Neutrophil (primary cell): Measurements from ENCODE around the gene ARID5B.

ENCODE experiments used
- H3K27ac ChIP-seq: fragments of 200-600 bp; sonication (generic); 2 replicates; pipeline ENCODE4 v1.5.1; 2016; ENCODE audit warnings: mild to moderate bottlenecking, moderate library complexity
- H3K27me3 ChIP-seq: fragments of 200-600 bp; sonication (generic); 2 replicates; pipeline ENCODE4 v1.6.0; 2016; ENCODE audit warnings: mild to moderate bottlenecking
- H3K36me3 ChIP-seq: fragments of 200-600 bp; sonication (generic); 2 replicates; pipeline ENCODE4 v1.5.1; 2017
- H3K4me1 ChIP-seq, 2 experiments: fragments of 200-600 bp in 1 of 2; sonication (generic) in 1 of 2; 1 replicate in 1 of 2; 2 replicates in 1 of 2; pipeline versions ENCODE4 v1.5.1 to v1.6.1; 2013 to 2016; ENCODE audit warnings: low read depth in 1 of 2, low read length in 1 of 2, mild to moderate bottlenecking in 1 of 2, moderate library complexity in 1 of 2; ENCODE audit not compliant: control insufficient read depth in 1 of 2, insufficient read depth in 1 of 2
- H3K4me3 ChIP-seq, 2 experiments: fragments of 200-600 bp in 1 of 2; sonication (generic) in 1 of 2; 1 replicate in 1 of 2; 2 replicates in 1 of 2; pipeline ENCODE4 v1.5.1; 2013 to 2016; ENCODE audit warnings: low read depth in 1 of 2, low read length in 1 of 2, mild to moderate bottlenecking in 1 of 2, moderate library complexity in 1 of 2
- H3K9me3 ChIP-seq: fragments of 200-600 bp; sonication (generic); 2 replicates; pipeline ENCODE4 v1.5.1; 2016
- TF ChIP-seq, protein P1 (sequence below): fragments of 200-600 bp; sonication (generic); IDR thresholded peaks from 2 replicates; pipeline ENCODE4 v1.5.1; 2016; ENCODE audit warnings: antibody characterized with exemption

The ARID5B gene

DNA sequence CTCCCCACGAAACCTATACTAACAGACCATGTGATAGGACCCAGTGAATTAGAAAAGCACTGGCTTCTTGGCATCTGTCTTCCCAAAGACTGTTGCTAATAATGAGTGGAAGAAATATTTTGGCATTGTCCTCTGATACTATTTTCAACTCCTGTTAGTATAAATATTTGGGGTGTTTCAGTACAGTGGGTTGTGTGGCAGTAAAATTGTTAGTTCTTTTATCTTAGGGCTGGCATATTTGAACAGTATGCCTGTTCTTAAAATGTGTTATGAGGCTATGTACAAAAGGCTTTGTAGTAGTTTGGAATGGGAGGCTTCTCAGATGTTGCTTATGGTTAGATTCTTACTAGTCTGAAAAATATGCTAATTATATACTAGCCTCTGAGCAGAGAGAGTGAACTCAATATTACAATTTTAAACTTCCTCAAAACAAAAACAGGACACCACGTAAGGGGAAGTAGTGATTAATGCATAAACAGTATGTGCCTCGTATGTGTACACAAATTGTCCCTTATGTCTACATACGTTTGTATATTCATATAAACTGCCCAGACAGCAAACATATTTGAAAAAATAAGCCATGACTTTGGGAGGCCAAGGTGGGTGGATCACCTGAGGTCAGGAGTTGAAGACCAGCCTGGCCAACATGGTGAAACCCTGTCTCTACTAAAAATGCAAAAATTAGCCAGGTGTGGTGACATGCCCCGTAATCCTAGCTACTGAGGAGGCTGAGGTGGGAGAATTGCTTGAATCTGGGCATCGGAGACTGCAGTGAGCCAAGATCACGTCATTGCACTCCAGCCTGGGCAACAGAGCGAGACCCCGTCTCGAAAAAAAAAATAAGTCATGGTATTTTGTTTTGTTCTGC lies 115.4 kb downstream of the ARID5B start:
- TF ChIP-seq, protein P1, sequence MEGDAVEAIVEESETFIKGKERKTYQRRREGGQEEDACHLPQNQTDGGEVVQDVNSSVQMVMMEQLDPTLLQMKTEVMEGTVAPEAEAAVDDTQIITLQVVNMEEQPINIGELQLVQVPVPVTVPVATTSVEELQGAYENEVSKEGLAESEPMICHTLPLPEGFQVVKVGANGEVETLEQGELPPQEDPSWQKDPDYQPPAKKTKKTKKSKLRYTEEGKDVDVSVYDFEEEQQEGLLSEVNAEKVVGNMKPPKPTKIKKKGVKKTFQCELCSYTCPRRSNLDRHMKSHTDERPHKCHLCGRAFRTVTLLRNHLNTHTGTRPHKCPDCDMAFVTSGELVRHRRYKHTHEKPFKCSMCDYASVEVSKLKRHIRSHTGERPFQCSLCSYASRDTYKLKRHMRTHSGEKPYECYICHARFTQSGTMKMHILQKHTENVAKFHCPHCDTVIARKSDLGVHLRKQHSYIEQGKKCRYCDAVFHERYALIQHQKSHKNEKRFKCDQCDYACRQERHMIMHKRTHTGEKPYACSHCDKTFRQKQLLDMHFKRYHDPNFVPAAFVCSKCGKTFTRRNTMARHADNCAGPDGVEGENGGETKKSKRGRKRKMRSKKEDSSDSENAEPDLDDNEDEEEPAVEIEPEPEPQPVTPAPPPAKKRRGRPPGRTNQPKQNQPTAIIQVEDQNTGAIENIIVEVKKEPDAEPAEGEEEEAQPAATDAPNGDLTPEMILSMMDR: no peak
- no peaks in the 10 kb centered on the region for H3K9me3 ChIP-seq
- H3K27me3 ChIP-seq: no peaks in the 10 kb centered on the region
- H3K27ac ChIP-seq: peak overlapping the region; percentile 89
- H3K4me1 ChIP-seq: peaks cover 21 to 24% of the 10 kb centered on the region in 2 experiments
- H3K4me3 ChIP-seq: peak overlapping the region in 1 of 2 experiments; percentile 34
- H3K36me3 ChIP-seq: no peaks in the 10 kb centered on the region

DNA sequence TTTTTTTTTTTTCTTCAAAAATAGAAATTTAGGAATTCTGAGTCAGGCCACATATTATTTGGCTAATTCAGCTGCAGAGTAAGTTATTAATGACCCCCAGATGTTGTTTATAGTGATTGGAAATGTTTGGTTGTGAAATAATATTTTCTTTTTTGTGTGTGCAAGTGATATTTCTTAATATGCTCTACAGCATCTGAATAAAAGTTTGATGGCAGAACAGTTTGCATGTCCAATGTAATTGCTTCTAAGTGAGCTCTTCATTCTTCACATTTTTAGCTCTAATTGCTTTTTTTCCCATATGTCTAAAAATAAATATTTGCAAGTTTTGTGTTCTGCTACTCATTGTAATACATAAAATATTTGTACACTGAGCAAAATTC lies 116.0 kb downstream of the ARID5B start:
- Histone ChIP-seq H3K36me3 (no peaks in the 10 kb centered on the region), H3K4me1 (peaks cover 21 to 24% of the 10 kb centered on the region in 2 experiments), H3K4me3 (peak overlapping the region in 1 of 2 experiments; percentile 34), H3K9me3 (no peaks in the 10 kb centered on the region), H3K27me3 (no peaks in the 10 kb centered on the region), H3K27ac (peak overlapping the region; percentile 89)
- TF ChIP-seq, protein P1: no peak

DNA sequence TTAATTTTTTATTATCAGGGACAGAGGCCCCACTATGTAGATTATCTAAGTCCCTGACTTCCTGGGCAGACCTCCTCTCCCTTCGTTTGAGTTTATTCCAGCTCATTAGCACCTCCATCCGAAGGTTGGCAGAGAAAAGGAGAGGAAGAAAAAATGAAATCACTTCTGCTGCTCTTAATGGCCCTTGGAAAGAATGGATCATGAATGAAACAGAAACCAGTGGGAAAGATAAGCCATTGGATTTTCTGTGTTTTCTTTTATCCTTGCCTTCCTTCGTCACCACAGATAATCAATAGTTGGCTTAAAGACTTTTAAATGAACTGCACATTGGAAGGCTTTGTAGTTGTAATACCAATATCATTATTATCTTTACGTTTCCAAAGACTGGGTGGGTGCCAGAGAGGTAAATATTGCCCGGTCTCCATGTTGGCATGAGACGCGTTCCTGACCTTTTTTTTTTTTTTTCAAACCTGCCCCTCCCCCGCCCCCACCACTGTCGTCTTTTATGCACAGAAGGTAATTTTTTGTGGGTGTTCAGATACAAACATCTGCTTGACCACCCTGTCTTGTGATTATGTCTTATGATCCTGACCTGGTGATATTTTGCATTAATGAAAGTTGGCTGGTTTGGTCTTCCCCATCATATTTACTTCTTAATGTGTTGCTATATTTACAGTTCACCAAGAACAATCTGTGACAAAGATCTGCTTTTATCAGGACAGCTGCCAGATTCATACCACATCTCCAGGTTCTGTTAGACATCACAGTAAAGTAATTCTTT lies 116.8 kb downstream of the ARID5B start:
- Histone ChIP-seq H3K9me3 (no peaks in the 10 kb centered on the region), H3K4me3 (no peak overlapping the region), H3K4me1 (peaks cover 21 to 24% of the 10 kb centered on the region in 2 experiments), H3K27me3 (no peaks in the 10 kb centered on the region), H3K36me3 (no peaks in the 10 kb centered on the region), H3K27ac (peak overlapping the region; percentile 34)
- TF ChIP-seq, protein P1: no peak

DNA sequence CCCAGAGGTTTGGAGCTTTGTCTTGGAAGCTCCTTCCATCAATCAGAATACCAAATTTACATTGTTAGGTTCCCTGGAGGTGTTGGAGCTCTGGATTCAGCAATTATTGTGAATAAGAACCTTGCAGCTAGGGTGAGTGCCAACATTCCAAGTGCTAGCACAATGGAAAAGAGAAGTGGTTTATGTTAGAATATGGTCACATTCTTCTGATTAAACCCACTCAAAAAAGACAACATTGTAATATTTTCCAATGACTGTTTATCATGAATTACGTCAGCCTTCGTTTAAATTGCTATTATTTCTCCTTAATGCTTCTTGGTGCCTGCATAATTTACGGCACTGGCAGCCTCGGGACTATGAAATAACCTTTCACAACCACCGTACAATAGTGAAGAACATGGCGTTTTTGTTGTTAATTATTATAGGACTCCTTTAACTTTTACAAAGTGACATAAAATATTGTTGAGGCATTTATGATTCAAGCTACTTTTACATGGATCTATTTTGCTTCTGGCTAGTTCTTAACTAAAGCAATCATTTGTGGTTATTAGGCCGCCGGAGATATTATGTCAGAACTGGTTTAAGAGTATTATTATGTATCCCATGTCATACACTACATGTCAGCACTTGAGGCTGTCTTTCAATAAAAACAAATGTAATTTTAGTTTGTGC lies 117.7 kb downstream of the ARID5B start:
- no peaks in the 10 kb centered on the region for H3K36me3 ChIP-seq
- TF ChIP-seq, protein P1: no peak
- peak overlapping the region; percentile 34 for H3K27ac ChIP-seq
- H3K4me1 ChIP-seq: peaks cover 21 to 24% of the 10 kb centered on the region in 2 experiments
- no peak overlapping the region for H3K4me3 ChIP-seq
- H3K9me3 ChIP-seq: no peaks in the 10 kb centered on the region
- H3K27me3 ChIP-seq: no peaks in the 10 kb centered on the region

DNA sequence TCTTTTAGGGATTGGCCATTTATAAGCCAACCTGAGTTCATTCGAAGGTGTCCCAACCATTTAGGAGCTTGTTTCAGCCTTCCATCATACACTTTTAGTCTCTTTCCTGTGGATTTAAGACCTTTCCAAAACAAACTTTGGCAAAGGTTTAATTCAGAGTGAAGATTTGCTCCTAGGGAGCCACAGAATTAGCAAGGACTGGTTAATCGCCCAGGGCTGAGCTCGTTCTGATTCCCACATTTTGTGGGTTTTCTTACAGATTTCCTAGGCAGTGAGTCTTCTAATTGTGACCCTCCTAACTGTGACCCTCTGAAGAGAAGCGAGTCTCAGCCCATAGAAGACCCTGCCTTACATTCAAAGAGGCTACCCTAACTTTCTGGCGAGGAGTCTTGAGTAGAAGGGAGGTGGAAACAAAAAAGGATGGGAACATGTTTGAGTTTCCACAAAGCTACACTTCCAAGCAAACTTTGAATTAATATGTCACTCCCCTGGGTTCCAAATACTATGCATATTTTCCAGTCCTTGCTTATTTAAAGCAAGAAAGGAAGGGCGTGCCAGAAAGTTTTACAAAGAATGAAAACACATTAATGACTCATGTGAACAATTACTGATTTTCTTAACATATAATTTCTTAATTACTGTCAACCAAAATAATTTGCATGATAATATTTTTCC lies 118.3 kb downstream of the ARID5B start:
- TF ChIP-seq, protein P1: no peak
- peaks cover 21 to 24% of the 10 kb centered on the region in 2 experiments for H3K4me1 ChIP-seq

More for the DNA sequence above, 118.3 kb downstream of the ARID5B start:
- H3K27ac ChIP-seq: no peak overlapping the region
- no peaks in the 10 kb centered on the region for H3K9me3 ChIP-seq
- no peaks in the 10 kb centered on the region for H3K27me3 ChIP-seq
- H3K36me3 ChIP-seq: no peaks in the 10 kb centered on the region
- H3K4me3 ChIP-seq: no peak overlapping the region
